H9 (cell line): ENCODE results near the gene IRF2BP2. TPM values are rescaled to one million over a fixed set of nuclear protein-coding genes. Genes with fewer than 3 reads are reported as not detected.

ENCODE experiments used
- DNase-seq: peaks from one replicate; pipeline ENCODE4 v3.0.0-alpha.2; 2017
- H2AFZ ChIP-seq: one replicate; pipeline ENCODE4 v1.6.1; 2013; ENCODE audit warnings: mild to moderate bottlenecking, low read length, control low read depth, moderate library complexity
- H2AK5ac ChIP-seq: 2 replicates; pipeline ENCODE4 v1.6.1; 2013; ENCODE audit warnings: low read length, control low read depth, mixed read lengths; ENCODE audit not compliant: insufficient read length
- H2BK120ac ChIP-seq: one replicate; pipeline ENCODE4 v1.6.1; 2013; ENCODE audit warnings: low read depth, mild to moderate bottlenecking, low read length, control low read depth, inconsistent platforms; ENCODE audit not compliant: poor library complexity, severe bottlenecking
- H2BK12ac ChIP-seq: 2 replicates; pipeline ENCODE4 v1.6.1; 2013; ENCODE audit warnings: low read length, control low read depth, mixed read lengths, low read depth; ENCODE audit not compliant: insufficient read length
- H2BK15ac ChIP-seq: 2 replicates; pipeline ENCODE4 v1.6.1; 2013; ENCODE audit warnings: low read depth, low read length, control low read depth
- H2BK20ac ChIP-seq: one replicate; pipeline ENCODE4 v1.6.1; 2013; ENCODE audit warnings: low read depth, mild to moderate bottlenecking, low read length, control low read depth, inconsistent platforms; ENCODE audit not compliant: poor library complexity, severe bottlenecking
- H2BK5ac ChIP-seq: 2 replicates; pipeline ENCODE4 v1.6.1; 2013; ENCODE audit warnings: low read length, control low read depth, mixed read lengths; ENCODE audit not compliant: insufficient read length
- H3K14ac ChIP-seq: 2 replicates; pipeline ENCODE4 v1.6.1; 2013; ENCODE audit warnings: low read length, control low read depth; ENCODE audit not compliant: insufficient read depth
- H3K18ac ChIP-seq: 2 replicates; pipeline ENCODE4 v1.6.1; 2013; ENCODE audit warnings: low read depth, mild to moderate bottlenecking, mixed read lengths, low read length, control low read depth; ENCODE audit not compliant: insufficient read length
- H3K23ac ChIP-seq: 2 replicates; pipeline ENCODE4 v1.6.1; 2013; ENCODE audit warnings: low read length, control low read depth, mixed read lengths, low read depth; ENCODE audit not compliant: insufficient read length
- H3K23me2 ChIP-seq: 2 replicates; pipeline ENCODE4 v1.6.1; 2013; ENCODE audit warnings: low read depth, mild to moderate bottlenecking, mixed read lengths, low read length, control low read depth; ENCODE audit not compliant: insufficient read length, poor library complexity, severe bottlenecking
- H3K27ac ChIP-seq: 2 replicates; pipeline ENCODE4 v1.5.1; 2013; ENCODE audit warnings: low read length, control low read depth, mixed read lengths, low read depth; ENCODE audit not compliant: insufficient read length
- H3K27me3 ChIP-seq: 2 replicates; pipeline ENCODE4 v1.6.1; 2013; ENCODE audit warnings: low read length, control low read depth, inconsistent platforms; ENCODE audit not compliant: insufficient read depth
- H3K4ac ChIP-seq: 2 replicates; pipeline ENCODE4 v1.6.1; 2013; ENCODE audit warnings: low read depth, mild to moderate bottlenecking, control low read depth, inconsistent platforms, low read length, moderate library complexity
- H3K4me1 ChIP-seq: 2 replicates; pipeline ENCODE4 v1.6.1; 2013; ENCODE audit warnings: low read length, control low read depth, inconsistent platforms; ENCODE audit not compliant: insufficient read depth
- H3K4me2 ChIP-seq: 2 replicates; pipeline ENCODE4 v1.6.1; 2013; ENCODE audit warnings: low read length, control low read depth, mixed read lengths; ENCODE audit not compliant: insufficient read length, insufficient read depth
- H3K56ac ChIP-seq: 2 replicates; pipeline ENCODE4 v1.6.1; 2013; ENCODE audit warnings: low read depth, mild to moderate bottlenecking, mixed read lengths, low read length, control low read depth; ENCODE audit not compliant: insufficient read length
- H3K79me1 ChIP-seq: 2 replicates; pipeline ENCODE4 v1.6.1; 2013; ENCODE audit warnings: low read depth, mild to moderate bottlenecking, moderate library complexity, low read length, control low read depth, inconsistent platforms; ENCODE audit not compliant: insufficient read depth, poor library complexity, severe bottlenecking
- H3K79me2 ChIP-seq: 2 replicates; pipeline ENCODE4 v1.6.1; 2013; ENCODE audit warnings: low read length, control low read depth, inconsistent platforms; ENCODE audit not compliant: insufficient read depth
- H3K9ac ChIP-seq: 2 replicates; pipeline ENCODE4 v1.6.1; 2013; ENCODE audit warnings: low read length, control low read depth, mixed read lengths; ENCODE audit not compliant: insufficient read length; ENCODE audit errors: extremely low read depth
- H3K9me3 ChIP-seq: one replicate; pipeline ENCODE4 v1.6.1; 2013; ENCODE audit warnings: low read depth, low read length, inconsistent platforms; ENCODE audit not compliant: control insufficient read depth
- H3T11ph ChIP-seq: one replicate; pipeline ENCODE4 v1.6.1; 2013; ENCODE audit warnings: mild to moderate bottlenecking, low read length, control low read depth, inconsistent platforms
- H4K20me1 ChIP-seq: one replicate; pipeline ENCODE4 v1.6.1; 2013; ENCODE audit not compliant: control insufficient read depth, insufficient read length, insufficient read depth
- H4K5ac ChIP-seq: 2 replicates; pipeline ENCODE4 v1.6.1; 2013; ENCODE audit warnings: low read depth, mild to moderate bottlenecking, mixed read lengths, low read length, control low read depth; ENCODE audit not compliant: insufficient read length
- H4K8ac ChIP-seq: replicated peaks from 2 replicates; pipeline ENCODE4 v1.6.1; 2013; ENCODE audit warnings: low read length, control low read depth, mixed read lengths, low read depth; ENCODE audit not compliant: insufficient read length
- H4K91ac ChIP-seq: 2 replicates; pipeline ENCODE4 v1.6.1; 2013; ENCODE audit warnings: low read depth, mild to moderate bottlenecking, moderate library complexity, mixed read lengths, low read length, control low read depth; ENCODE audit not compliant: insufficient read length
- H3K27ac Mint-ChIP-seq, 3 experiments: 2 replicates in 2 of 3; 3 replicates in 1 of 3; pipeline ENCODE4 v1.8.0; 2020 to 2021; ENCODE audit warnings: mixed read lengths in 3 of 3, mild to moderate bottlenecking in 1 of 3, moderate library complexity in 1 of 3
- H3K27me3 Mint-ChIP-seq: 2 replicates; pipeline ENCODE4 v1.8.0; 2021; ENCODE audit warnings: low read depth, mild to moderate bottlenecking, moderate library complexity, mixed read lengths
- H3K36me3 Mint-ChIP-seq, 3 experiments: 2 replicates in 2 of 3; 3 replicates in 1 of 3; pipeline ENCODE4 v1.8.0; 2020 to 2021; ENCODE audit warnings: low read depth in 3 of 3, mixed read lengths in 3 of 3; ENCODE audit not compliant: insufficient read depth in 1 of 3
- H3K4me1 Mint-ChIP-seq, 2 experiments: 2 replicates each; pipeline ENCODE4 v1.8.0; 2020; ENCODE audit warnings: mixed read lengths in 2 of 2
- H3K4me3 Mint-ChIP-seq, 2 experiments: 2 replicates in 1 of 2; 3 replicates in 1 of 2; pipeline ENCODE4 v1.8.0; 2020 to 2021; ENCODE audit warnings: mild to moderate bottlenecking in 2 of 2, mixed read lengths in 2 of 2, moderate library complexity in 1 of 2
- H3K9me3 Mint-ChIP-seq, 2 experiments: 2 replicates in 1 of 2; 3 replicates in 1 of 2; pipeline ENCODE4 v1.8.0; 2020; ENCODE audit warnings: mild to moderate bottlenecking in 2 of 2, mixed read lengths in 2 of 2, moderate library complexity in 1 of 2
- WGBS: extraction: QIAGEN DNeasy Blood & Tissue Kit; methylation state at CpG from one replicate; pipeline ENCODE4 v1.1.7; 2013; ENCODE audit warnings: missing lambda C conversion rate, low lambda C conversion rate, mixed read lengths; ENCODE audit not compliant: insufficient read length; ENCODE audit errors: extremely low coverage; 5-methylcytosine and 5-hydroxymethylcytosine counted together
- total RNA-seq: library from RNA; stranded (reverse); gene quantifications from 2 replicates; pipeline ENCODE4 v1.2.1, GENCODE V29; 2021
- TF ChIP-seq, protein P1 (sequence below): fragments of 200-600 bp; sonication (generic); conservative IDR thresholded peaks from 3 replicates; pipeline ENCODE4 v1.8.0; 2021; ENCODE audit warnings: antibody characterized with exemption, mild to moderate bottlenecking

The IRF2BP2 gene
- total RNA-seq, 1 experiment from 2014 or later = 80.2 TPM

- no peak overlapping the region for H2AK5ac ChIP-seq
- H3K4ac ChIP-seq = no peak overlapping the region
- Mint-ChIP-seq H3K27ac (no peak overlapping the region), H3K9me3 (peaks cover 3% of the 10 kb centered on the region in 2 experiments; a peak in 2 of 5 replicates), H3K27me3 (peaks cover 3% of the 10 kb centered on the region; the same call in 1 of the 2 replicates), H3K4me3 (no peak overlapping the region), H3K36me3 (peaks cover 0 to 9% (median 0%) of the 10 kb centered on the region in 3 experiments; a peak in 3 of 7 replicates), H3K4me1 (peaks cover 0 to 3% of the 10 kb centered on the region in 2 experiments; a peak in 1 of 4 replicates)
- no peaks in the 10 kb centered on the region for H3K79me2 ChIP-seq
- no peaks in the 10 kb centered on the region for H3K79me1 ChIP-seq
- no peak overlapping the region for H2BK5ac ChIP-seq
- no peak overlapping the region for H3K23ac ChIP-seq
- no peak overlapping the region for H3K14ac ChIP-seq
- no peak overlapping the region for H3K27ac ChIP-seq
- no peak overlapping the region for H3K56ac ChIP-seq
- H3T11ph ChIP-seq = no peak overlapping the region
- no peak overlapping the region for H2BK15ac ChIP-seq
- H4K8ac ChIP-seq = no peak overlapping the region
- no peak overlapping the region for H4K5ac ChIP-seq
- no CpG with 5 or more reads among the region's 7 CpGs for WGBS
- H4K20me1 ChIP-seq = no peaks in the 10 kb centered on the region
- H3K9me3 ChIP-seq = no peaks in the 10 kb centered on the region
- no peak overlapping the region for H2BK120ac ChIP-seq
- TF ChIP-seq, protein P1, sequence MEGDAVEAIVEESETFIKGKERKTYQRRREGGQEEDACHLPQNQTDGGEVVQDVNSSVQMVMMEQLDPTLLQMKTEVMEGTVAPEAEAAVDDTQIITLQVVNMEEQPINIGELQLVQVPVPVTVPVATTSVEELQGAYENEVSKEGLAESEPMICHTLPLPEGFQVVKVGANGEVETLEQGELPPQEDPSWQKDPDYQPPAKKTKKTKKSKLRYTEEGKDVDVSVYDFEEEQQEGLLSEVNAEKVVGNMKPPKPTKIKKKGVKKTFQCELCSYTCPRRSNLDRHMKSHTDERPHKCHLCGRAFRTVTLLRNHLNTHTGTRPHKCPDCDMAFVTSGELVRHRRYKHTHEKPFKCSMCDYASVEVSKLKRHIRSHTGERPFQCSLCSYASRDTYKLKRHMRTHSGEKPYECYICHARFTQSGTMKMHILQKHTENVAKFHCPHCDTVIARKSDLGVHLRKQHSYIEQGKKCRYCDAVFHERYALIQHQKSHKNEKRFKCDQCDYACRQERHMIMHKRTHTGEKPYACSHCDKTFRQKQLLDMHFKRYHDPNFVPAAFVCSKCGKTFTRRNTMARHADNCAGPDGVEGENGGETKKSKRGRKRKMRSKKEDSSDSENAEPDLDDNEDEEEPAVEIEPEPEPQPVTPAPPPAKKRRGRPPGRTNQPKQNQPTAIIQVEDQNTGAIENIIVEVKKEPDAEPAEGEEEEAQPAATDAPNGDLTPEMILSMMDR = no peak
- no peak overlapping the region for H3K4me2 ChIP-seq
- H3K27me3 ChIP-seq = no peaks in the 10 kb centered on the region
- no peak overlapping the region for H4K91ac ChIP-seq
- no peak for DNase-seq
- no peak overlapping the region for H2BK20ac ChIP-seq
- H2BK12ac ChIP-seq = no peak overlapping the region
- H3K23me2 ChIP-seq = no peaks in the 10 kb centered on the region
- H3K18ac ChIP-seq = no peak overlapping the region
- H3K4me1 ChIP-seq = no peaks in the 10 kb centered on the region
- H3K9ac ChIP-seq = no peak overlapping the region
- H2AFZ ChIP-seq = no peak overlapping the region
These were observed 19.9 kb downstream of the IRF2BP2 start for GRCh38 chr1:234589854-234590620.
